Endothelial cell of umbilical vein (primary cell): Measurements from ENCODE around the gene CIDEB. TPM values are rescaled to one million over a fixed set of nuclear protein-coding genes. Genes with fewer than 3 reads are reported as not detected.

Experiments used
- BruUV-seq: library from RNA; stranded (reverse); fragments of 400-500 nt; replicated peaks from 2 replicates; lab custom pipeline; 2021; lab: Mats Ljungman, UMichigan
- CTCF ChIA-PET: fragments of 300-600, 350-600 bp; sonication (Branson Sonifier 250); formaldehyde crosslinking; loops from one replicate; lab custom pipeline; 2021; ENCODE audit warnings: antibody characterized with exemption, inconsistent platforms; lab: Charles Lee
- POLR2A ChIA-PET: fragments of 300-600, 350-600 bp; sonication (Branson Sonifier 250); formaldehyde crosslinking; loops from one replicate; lab custom pipeline; 2021; ENCODE audit warnings: antibody characterized with exemption, inconsistent platforms; lab: Charles Lee
- DNase-seq: peaks from one replicate; pipeline ENCODE4 v3.0.0-alpha.2; 2011; ENCODE audit warnings: low read depth, low spot score
- FAIRE-seq: peaks from 2 replicates; lab custom pipeline; 2011; peaks lifted over from hg19 to GRCh38; lab: Jason Lieb, UNC
- H2AFZ ChIP-seq: 2 replicates; pipeline ENCODE4 v1.6.0; 2012; ENCODE audit warnings: low read depth, low read length, control low read depth, inconsistent platforms
- H3K27ac ChIP-seq: 2 replicates; pipeline ENCODE4 v1.5.1; 2011; ENCODE audit warnings: low read depth, mild to moderate bottlenecking, control low read depth, low read length, moderate library complexity; ENCODE audit not compliant: insufficient read depth
- H3K27me3 ChIP-seq, 2 experiments: 2 replicates each; pipeline versions ENCODE4 v1.6.0 to v1.6.1; 2011; ENCODE audit warnings: low read length in 2 of 2, mixed read lengths in 1 of 2; ENCODE audit not compliant: control insufficient read depth in 2 of 2, insufficient read depth in 2 of 2
- H3K36me3 ChIP-seq, 2 experiments: 2 replicates in 1 of 2; 3 replicates in 1 of 2; pipeline ENCODE4 v1.5.1; 2011; ENCODE audit warnings: low read length in 2 of 2, mild to moderate bottlenecking in 1 of 2, moderate library complexity in 1 of 2; ENCODE audit not compliant: control insufficient read depth in 2 of 2, insufficient read depth in 2 of 2; ENCODE audit errors: extremely low read depth in 1 of 2
- H3K4me1 ChIP-seq: 3 replicates; pipeline ENCODE4 v1.5.1; 2011; ENCODE audit warnings: mild to moderate bottlenecking, low read length; ENCODE audit not compliant: control insufficient read depth, insufficient read depth; ENCODE audit errors: extremely low read depth
- H3K4me2 ChIP-seq: 2 replicates; pipeline ENCODE4 v1.6.1; 2011; ENCODE audit warnings: low read length, control low read depth, mixed read lengths; ENCODE audit not compliant: insufficient read depth
- H3K4me3 ChIP-seq, 3 experiments: fragments of 200-600 bp in 1 of 3; sonication (generic), shearing (Covaris generic) in 1 of 3; replicated peaks in 1 of 3; 2 replicates each; pipeline ENCODE4 v1.5.1; 2011 to 2016; ENCODE audit warnings: control low read depth in 3 of 3, low read length in 3 of 3, mild to moderate bottlenecking in 2 of 3, inconsistent platforms in 1 of 3, low read depth in 1 of 3, moderate library complexity in 1 of 3; ENCODE audit not compliant: insufficient read depth in 1 of 3
- H3K79me2 ChIP-seq: 2 replicates; pipeline ENCODE4 v1.6.0; 2012; ENCODE audit warnings: low read length, inconsistent platforms; ENCODE audit not compliant: control insufficient read depth, insufficient read depth
- H3K9ac ChIP-seq: replicated peaks from 2 replicates; pipeline ENCODE3; 2011; ENCODE audit warnings: low read length, control low read depth; ENCODE audit not compliant: insufficient read depth; ENCODE audit errors: extremely low read depth
- H3K9me1 ChIP-seq: replicated peaks from 3 replicates; pipeline ENCODE4 v1.6.0; 2011; ENCODE audit warnings: mild to moderate bottlenecking, low read length; ENCODE audit not compliant: control insufficient read depth, insufficient read depth; ENCODE audit errors: extremely low read depth
- H3K9me3 ChIP-seq: replicated peaks from 2 replicates; pipeline ENCODE4 v1.5.1; 2012; ENCODE audit warnings: low read length, inconsistent platforms; ENCODE audit not compliant: control insufficient read depth, insufficient read depth
- H4K20me1 ChIP-seq: replicated peaks from 2 replicates; pipeline ENCODE3; 2011; ENCODE audit warnings: mild to moderate bottlenecking, low read length; ENCODE audit not compliant: control insufficient read depth, insufficient read depth; ENCODE audit errors: extremely low read depth
- CTCF ChIP-seq, 2 donors: IDR thresholded peaks; 1 replicate in 1 of 2; 2 replicates in 1 of 2; pipeline ENCODE4 v1.5.1; 2011; ENCODE audit warnings: low read length in 2 of 2, mild to moderate bottlenecking in 2 of 2, moderate library complexity in 2 of 2, control low read depth in 1 of 2, inconsistent platforms in 1 of 2, low read depth in 1 of 2; ENCODE audit not compliant: insufficient read depth in 1 of 2; ENCODE audit errors: extremely low read depth in 1 of 2
- EZH2 ChIP-seq: IDR thresholded peaks from 2 replicates; pipeline ENCODE4 v1.6.1; 2012; ENCODE audit warnings: borderline replicate concordance, low read depth, mild to moderate bottlenecking, moderate library complexity, low read length, inconsistent platforms; ENCODE audit not compliant: severe bottlenecking
- FOS ChIP-seq: IDR thresholded peaks from 2 replicates; pipeline ENCODE4 v1.6.1; 2011; ENCODE audit warnings: mild to moderate bottlenecking, low read length, moderate library complexity, borderline replicate concordance; ENCODE audit not compliant: insufficient read depth
- GATA2 ChIP-seq: IDR thresholded peaks from 2 replicates; pipeline ENCODE4 v1.7.0; 2011; ENCODE audit warnings: low read depth, mild to moderate bottlenecking, moderate library complexity, mixed read lengths, low read length; ENCODE audit not compliant: insufficient read length, insufficient read depth
- JUN ChIP-seq: IDR thresholded peaks from 2 replicates; pipeline ENCODE4 v1.6.1; 2011; ENCODE audit warnings: borderline replicate concordance, low read depth; ENCODE audit not compliant: insufficient read length, insufficient read depth
- MAX ChIP-seq: IDR thresholded peaks from 2 replicates; pipeline ENCODE4 v1.6.1; 2011; ENCODE audit not compliant: insufficient read depth, insufficient read length
- MYC ChIP-seq: IDR thresholded peaks from one replicate; pipeline ENCODE4 v1.6.1; 2011; ENCODE audit warnings: mild to moderate bottlenecking, low read depth, low read length
- POLR2A ChIP-seq: IDR thresholded peaks from 2 replicates; pipeline ENCODE4 v1.6.1; 2012; ENCODE audit warnings: low read depth, mild to moderate bottlenecking, control low read depth, low read length
- POLR2AphosphoS5 ChIP-seq: IDR thresholded peaks from 2 replicates; pipeline ENCODE4 v1.6.1; 2012; ENCODE audit warnings: low read depth, mild to moderate bottlenecking, control low read depth, low read length, moderate library complexity; ENCODE audit not compliant: insufficient read depth
- dilution Hi-C: fragments of 300-500 bp; cut with MboI; formaldehyde crosslinking; loops from one replicate; pipeline ENCODE4 v1.15.0; 2019; ENCODE audit warnings: low sequenced_read_pairs; ENCODE audit not compliant: extremely low pct_ligation_motif_present
- intact Hi-C: fragments of 100-400 bp; cut with micrococcal nuclease; formaldehyde crosslinking; loops from one replicate; pipeline ENCODE4 v1.10.0; 2022
- polyA plus RNA-seq, 4 experiments: library from polyadenylated mRNA; depleted of rRNA in 3 of 4; stranded (reverse) in 3 of 4; unstranded in 1 of 4; fragments of >200 nt; gene quantifications; 2 replicates each; pipeline versions ENCODE4 v1.2.1 to v1.2.3, GENCODE V29; 2011 to 2012; ENCODE audit warnings: missing spikeins in 1 of 4
- total RNA-seq: library from RNA; stranded (reverse); gene quantifications from 2 replicates; pipeline ENCODE4 v1.2.3, GENCODE V29; 2021

Gene CIDEB
- total and polyA plus RNA-seq, 2 donors (not counting 3 experiments of a cell fraction or from before 2014, with no cell fraction given): 5.2 to 7.2 TPM

GRCh38 chr14:24316597-24316950, 8.8 kb upstream of the CIDEB start:
- intact Hi-C loops: no loop called here
- BruUV-seq: no TSS peak
- Histone ChIP-seq H3K9me1 (no peaks in the 10 kb centered on the region), H3K4me3 (no peak overlapping the region), H2AFZ (peak overlapping the region; percentile 65), H3K27me3 (no peaks in the 10 kb centered on the region), H3K9me3 (no peaks in the 10 kb centered on the region), H3K79me2 (no peaks in the 10 kb centered on the region), H3K4me1 (peaks cover 60% of the 10 kb centered on the region), H3K9ac (no peak overlapping the region), H3K27ac (no peak overlapping the region), H4K20me1 (no peaks in the 10 kb centered on the region), H3K36me3 (peaks cover 0 to 3% of the 10 kb centered on the region in 2 experiments), H3K4me2 (no peak overlapping the region)
- DNase-seq (no peak), FAIRE-seq (no peak)
- POLR2A ChIA-PET: no interaction called here
- TF ChIP-seq POLR2A (no peak), EZH2 (no peak), JUN (no peak), GATA2 (no peak), MAX (no peak), POLR2AphosphoS5 (no peak), FOS (no peak), MYC (no peak), CTCF (IDR thresholded peaks at IDR 0.05; ENCODE audit: extremely low read depth in 1 of 2, insufficient read depth in 1 of 2, low read depth in 1 of 2, low read length in 2 of 2) (no peak)
- dilution Hi-C loops: no loop called here
- CTCF ChIA-PET: interaction anchor here (1.3 to 1.7 kb wide), 4 partner anchors 8 to 120 kb away, joined by 4 to 9 read pairs (median 6); partner anchors contain the start of gene CIDEB
